ENCODE results near the gene PCK2.
A peak's percentile ranks its signal among the peaks of the same experiment; 100 is the strongest.

Gene PCK2

DNA sequence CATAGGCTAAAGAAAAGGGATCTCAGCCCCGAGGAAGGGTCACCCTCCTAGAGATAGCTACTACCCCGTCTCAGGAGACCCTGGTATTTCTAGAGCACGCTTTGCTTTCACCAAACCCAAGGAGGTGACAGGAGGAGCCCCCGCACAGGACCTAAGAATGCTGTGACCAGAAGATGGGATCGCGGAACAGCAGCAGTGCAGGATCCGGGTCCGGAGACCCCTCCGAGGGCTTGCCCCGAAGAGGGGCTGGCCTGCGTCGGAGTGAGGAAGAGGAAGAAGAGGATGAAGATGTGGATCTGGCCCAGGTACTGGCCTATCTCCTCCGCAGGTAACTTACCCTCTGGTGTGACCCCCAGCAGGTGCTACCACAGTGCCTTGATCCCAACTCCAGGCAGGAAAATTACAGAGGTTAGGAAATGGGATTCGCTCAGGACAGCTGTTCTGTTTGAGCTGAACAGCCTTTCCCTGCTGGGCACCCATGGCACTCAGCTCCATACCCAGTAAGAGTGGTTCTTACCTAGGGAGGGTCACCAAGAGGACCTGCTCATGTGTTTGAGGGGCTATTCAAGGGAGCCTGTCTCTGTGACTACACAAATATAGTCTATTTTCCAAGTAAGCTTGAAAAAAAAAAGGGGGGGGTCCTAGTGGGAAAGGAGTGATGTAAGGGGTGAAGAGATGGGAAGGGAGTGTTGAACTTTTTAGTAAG is 21.5 kb downstream of the PCK2 start:
- no peak for DNase-seq (ENCODE audit: low read depth, low spot score)

DNA sequence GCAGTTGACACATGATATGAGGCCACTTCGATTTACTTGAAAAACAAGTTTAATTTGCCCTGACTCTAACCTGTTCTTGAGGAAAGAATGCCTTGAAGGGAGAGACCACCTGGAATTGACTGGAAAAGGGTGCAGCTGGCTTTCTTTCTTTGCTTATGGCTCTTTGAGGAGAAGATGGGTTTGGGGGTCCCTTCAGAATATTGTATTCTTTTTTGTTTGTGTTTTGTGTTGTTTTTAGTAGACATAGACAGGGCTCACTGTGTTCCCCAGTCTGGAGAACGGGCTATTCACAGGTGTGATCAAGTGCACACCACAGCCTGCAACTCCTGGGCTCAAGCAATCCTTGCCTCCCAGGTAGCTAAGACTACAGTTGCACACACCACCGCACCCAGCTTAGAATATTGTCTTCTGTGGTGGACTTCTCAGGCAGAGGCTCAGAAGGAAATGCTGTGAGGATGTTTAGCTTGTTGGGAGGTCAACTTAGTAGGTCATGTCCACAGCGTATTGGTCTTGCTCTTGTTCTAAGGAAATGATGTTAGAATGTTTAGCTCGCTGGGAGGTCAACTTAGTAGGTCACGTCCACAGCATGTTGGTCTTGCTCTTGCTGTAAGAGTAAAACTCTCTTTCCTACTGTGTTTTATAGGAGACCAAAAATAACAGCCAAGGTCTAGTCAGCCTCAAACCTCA is 22.2 kb downstream of the PCK2 start:
- DNase-seq (ENCODE audit: low read depth, low spot score): no peak

DNA sequence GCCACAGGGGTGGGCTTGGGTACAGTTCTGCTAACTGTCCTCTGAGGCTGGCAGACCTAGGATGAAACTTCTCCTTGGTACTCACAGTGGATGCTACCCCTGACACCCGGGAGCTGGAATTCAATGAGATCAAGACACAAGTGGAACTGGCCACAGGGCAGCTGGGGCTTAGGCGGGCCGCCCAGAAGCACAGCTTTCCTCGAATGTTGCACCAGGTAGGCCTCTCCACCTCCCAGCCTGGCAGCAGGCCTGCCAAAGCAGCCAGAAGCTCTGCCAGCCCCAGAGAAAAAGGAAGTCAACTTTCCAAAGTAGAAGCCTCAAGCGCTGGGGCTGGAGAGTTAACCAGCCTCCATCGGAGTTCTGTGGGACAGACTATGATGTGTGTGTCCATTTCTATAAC is 23.1 kb downstream of the PCK2 start:
- DNase-seq (ENCODE audit: low read depth, low spot score): no peak

DNA sequence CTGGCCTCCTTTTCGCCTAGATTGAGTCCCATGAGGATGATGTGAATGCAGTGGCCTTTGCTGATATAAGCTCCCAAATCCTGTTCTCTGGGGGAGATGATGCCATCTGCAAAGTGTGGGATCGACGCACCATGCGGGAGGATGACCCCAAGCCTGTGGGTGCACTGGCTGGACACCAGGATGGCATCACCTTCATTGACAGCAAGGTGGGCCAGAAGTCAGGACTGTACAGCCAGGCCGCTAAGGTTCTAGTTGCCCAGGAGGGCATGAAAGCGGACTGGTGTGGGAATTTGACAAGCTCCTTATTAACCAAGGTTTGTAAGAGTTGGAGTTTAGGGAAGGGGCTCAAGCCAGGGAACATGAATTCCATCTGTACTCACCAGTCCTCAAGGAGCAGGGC is 25.6 kb downstream of the PCK2 start:
- no peak for DNase-seq (ENCODE audit: low read depth, low spot score)

DNA sequence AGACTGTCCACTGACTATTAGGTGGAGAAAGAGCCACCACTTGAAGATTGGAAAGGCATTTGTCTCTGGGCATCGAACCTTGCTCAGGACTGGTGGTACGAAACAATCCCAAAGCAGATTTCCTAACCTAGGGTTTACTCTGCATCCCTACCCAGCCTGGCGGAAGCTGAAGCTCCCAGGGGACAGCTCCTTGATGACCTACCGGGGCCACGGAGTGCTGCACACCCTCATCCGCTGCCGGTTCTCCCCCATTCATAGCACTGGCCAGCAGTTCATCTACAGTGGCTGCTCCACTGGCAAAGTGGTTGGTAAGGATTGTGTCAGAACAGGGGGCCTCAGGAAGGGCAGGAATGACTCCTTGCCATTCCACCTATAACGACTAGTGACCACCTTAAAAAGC is 27.1 kb downstream of the PCK2 start:
- DNase-seq (ENCODE audit: low read depth, low spot score): no peak

DNA sequence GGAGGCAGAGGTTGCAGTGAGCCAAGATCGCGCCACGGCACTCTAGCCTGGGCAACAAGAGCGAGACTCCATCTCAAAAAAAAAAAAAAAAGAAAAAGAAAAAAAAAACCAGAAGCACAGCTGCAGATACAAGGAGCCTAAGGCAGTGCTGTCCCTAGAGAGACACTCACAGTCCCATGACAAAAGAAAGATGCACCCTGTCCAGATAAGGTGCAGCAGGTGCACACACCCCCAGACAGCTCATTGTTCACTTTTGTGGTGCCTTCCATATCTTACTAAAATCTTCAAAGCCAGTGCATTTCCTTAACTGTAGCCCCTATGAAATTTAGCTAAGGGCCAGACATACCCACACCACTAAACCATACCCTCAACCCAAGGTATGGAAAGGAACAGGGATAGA is 28.3 kb downstream of the PCK2 start:
- no peak for DNase-seq (ENCODE audit: low read depth, low spot score)

DNA sequence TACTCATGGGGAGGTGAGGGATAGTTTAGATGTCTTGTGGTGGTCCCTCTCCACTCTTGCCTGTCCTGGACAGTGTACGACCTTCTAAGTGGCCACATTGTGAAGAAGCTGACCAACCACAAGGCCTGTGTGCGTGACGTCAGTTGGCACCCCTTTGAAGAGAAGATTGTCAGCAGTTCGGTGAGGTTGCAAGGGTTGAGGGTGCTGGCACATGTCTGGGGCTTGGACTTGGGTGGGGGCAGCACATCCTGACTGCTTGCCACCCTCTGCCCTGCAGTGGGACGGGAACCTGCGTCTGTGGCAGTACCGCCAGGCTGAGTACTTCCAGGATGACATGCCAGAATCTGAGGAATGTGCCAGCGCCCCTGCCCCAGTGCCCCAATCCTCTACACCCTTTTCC is 28.8 kb downstream of the PCK2 start:
- no peak for DNase-seq (ENCODE audit: low read depth, low spot score)

DNA sequence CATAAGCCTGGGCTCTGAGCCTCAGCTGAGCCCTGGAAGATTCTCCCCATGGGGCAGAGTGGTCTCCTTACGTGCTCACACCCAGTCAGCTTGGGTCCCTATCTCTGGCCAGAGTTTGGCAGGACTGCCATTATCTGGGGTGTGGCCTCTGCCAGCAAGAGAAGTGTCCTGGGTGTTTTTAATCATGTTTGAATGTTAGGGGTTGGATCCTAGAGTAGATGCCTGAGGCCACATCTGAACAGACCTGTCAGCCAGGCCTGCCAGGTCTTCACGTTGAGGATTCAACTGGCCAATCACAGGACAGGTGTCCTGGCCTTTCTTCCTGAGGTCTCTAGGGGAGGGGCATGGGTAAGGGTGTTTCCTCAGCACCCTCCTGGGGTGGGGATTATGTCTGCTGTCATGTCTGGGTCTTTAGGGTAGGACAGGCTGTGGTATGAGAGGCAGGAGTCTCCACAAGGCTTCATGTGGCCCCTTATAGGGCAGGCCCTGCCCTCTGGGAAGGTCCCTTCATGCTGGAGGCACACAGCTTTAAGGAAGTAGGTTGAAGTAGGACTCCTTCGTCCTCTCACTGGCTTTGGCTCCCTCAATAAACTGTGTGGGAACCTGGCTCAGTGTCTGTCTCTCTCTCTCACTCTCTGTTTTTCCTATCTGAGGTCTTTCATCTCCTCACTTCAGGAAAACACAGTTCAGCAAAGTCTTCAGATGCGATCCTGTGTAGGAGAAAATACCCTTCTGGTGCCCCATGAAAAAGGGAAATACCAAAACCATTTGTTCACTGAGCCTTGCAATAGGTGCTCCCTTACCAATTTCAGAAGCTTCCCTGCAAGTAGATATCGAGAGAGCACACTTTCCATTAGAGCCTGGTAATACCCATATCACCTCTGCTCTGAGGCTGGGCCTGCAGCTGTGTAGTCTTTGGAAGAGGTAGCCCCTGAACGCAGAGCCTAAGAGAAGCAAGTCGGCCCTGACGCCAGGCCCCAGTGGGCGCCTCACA is 29.6 kb downstream of the PCK2 start:
- DNase-seq (ENCODE audit: low read depth, low spot score): no peak

DNA sequence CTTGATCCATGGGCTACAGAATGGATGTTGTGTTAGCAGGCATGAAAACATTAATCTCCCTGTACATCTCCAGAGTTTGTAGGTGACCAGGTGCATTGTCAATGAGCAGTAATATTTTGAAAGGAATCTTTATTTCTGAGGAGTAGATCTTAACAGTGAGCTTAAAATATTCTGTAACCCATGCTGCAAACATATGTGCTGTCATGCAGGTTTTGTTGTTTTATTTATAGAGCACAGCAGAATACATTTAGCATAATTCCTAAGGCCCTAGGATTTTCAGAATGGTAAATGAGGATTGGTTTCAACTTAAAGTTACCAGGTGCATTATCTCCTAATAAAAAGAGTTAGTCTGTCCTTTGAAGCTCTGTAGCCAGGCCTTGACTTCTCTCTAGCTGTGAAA is 32.8 kb downstream of the PCK2 start:
- no peak for DNase-seq (ENCODE audit: low read depth, low spot score)

DNA sequence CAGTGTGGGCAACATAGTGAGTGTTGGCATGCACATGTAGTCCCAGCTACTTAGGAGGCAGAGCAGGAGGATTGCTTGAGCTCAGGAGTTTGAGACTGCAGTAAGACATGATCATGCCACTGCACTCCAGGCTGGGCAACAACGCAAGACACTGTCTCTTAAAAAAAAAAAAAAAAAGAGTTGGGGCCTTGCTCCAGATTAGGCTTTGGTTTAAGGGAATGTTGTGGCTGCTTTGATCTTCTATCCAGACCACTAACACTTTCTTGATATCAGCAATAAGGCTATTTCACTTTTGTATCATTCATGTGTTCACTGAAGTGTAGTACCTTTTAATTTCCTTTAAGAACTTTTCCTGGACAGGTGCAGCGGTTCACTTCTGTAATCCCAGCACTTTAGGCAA is 33.6 kb downstream of the PCK2 start:
- no peak for DNase-seq (ENCODE audit: low read depth, low spot score)

DNA sequence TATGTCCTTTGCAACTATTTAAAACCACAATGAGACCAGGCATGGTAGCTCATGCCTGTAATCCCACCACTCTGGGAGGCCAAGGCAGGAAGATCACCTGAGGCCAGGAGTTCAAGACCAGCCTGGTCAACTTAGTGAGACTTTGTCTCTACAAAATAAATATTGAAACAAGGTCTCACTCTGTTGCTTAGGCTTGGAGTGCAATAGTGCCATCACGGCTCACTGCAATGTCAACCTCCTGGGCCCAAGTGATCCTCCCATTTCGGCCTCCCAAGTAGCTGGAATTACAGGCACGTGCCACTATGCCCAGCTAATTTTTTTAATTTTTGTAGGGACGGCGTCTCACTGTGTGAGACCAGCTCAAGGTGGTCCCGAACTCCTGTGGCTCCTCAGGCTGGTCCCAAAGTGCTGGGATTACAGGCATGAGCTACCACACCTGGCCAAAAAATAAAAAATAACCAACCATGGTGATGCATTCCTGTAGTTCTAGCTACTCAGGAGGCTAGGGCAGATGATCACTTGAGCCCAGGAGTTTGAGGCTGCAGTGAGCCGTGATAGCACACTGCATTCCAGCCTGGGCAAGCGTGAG is 35.4 kb downstream of the PCK2 start:
- no peak for DNase-seq (ENCODE audit: low read depth, low spot score)

DNA sequence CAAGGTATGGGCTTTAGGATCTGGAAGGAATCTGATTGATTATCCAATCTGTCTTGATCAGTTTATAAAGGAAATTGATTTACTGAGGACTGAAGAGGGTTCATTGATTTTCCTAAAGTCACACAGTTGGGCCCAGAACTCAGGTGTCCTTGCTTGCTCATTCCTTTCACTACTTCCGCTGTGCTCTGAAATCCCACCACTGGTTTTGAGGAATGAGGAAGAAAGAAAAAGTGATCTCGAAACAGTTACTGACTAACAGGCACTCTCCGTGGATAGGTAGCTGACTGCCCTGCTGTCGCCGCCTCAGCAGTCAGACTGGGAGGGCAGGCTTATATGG is 36.2 kb downstream of the PCK2 start, which contains the start of gene FITM1:
Gene FITM1, plus strand, starts transcription at position 280 of the 337 bp plus-strand sequence. CDS start 905 bp downstream, outside the sequence.
- DNase-seq (ENCODE audit: low read depth, low spot score): no peak

DNA sequence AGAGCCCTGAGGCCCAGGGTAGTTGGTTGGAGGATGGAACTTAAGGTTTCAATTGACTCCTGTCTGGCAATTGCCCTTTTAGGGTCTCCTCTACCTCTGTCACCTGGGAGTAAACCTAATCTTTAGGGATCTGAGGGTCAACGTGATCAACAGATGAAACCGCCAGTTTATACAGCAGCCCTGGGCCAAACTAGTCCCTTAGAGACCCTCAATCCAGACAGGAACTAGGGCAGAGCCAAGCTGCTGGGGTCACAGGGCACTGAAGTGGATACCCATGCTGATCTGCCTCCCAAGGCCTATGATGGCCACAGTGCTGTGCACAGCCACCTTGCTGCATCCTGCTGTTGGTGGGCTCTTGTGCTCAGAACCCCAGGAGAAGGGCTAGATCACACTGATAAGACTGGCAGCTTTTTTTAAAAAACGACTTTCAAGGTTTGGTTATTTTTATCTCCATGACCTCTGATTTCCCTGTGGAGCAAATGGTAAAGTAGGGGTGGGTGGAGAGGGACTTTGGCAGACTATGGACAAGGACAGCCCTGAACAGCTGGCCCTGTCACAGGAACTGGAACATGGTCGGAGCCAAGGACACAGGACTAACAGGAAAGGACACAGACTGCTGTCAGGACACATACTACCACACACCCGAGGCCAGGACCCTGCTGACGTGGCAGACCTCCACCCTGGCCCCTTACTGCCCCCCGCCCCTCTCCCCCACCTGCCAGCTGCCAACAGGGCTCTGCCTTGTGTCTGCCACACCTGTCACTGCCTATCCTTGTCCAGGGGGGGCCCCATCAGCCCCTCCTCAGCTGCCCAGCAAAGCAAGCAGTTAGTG is 36.8 kb downstream of the PCK2 start:
- DNase-seq (ENCODE audit: low read depth, low spot score): no peak

DNA sequence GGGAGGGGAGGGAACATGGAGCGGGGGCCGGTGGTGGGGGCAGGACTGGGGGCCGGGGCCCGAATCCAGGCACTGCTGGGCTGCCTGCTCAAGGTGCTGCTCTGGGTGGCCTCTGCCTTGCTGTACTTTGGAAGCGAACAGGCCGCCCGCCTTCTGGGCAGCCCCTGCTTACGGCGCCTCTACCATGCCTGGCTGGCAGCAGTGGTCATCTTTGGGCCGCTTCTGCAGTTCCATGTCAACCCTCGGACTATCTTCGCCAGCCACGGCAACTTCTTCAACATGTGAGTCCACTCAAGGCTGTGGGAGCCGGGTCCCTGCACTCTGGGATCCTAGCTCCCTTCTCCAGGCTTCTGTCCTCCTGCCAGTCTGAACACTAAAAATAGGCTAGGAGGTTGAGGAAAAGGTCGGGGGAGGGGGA is 37.4 kb downstream of the PCK2 start:
- no peak for DNase-seq (ENCODE audit: low read depth, low spot score)

DNA sequence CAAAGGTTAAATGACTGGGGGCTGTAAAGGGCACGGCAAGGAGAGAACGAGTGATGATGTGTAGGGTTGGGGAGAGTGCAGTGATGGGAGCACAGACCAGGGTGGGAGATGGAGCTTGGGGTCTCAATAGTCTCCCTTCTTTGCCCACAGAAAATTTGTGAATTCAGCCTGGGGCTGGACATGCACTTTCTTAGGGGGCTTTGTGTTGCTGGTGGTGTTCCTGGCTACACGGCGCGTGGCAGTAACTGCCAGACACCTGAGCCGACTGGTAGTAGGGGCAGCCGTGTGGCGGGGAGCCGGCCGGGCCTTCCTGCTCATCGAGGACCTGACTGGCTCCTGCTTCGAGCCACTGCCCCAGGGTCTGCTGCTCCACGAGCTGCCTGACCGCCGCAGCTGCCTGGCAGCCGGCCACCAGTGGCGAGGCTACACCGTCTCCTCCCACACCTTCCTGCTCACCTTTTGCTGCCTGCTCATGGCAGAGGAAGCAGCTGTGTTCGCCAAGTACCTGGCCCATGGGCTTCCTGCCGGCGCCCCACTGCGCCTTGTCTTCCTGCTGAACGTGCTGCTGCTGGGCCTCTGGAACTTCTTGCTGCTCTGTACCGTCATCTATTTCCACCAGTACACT is 38.1 kb downstream of the PCK2 start:
- DNase-seq (ENCODE audit: low read depth, low spot score): no peak

DNA sequence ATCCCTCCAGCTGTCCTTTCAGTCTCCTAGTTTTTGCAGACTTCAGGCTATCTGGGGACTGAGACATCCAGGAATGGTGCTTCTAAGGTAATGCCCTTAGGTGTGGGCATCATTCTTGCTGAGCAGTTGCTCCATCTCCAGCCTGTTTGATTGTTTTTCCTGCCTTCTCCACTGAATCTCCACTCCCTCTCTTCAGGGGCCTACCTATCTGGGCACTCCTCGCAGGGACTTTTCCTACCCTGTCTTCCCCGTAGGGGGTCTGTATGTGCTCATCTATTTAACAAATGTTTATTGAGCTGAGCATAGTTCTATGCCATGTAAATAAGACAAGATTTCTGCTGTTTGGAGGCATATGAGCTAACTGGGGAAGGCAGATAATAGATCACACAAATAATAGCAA is 38.9 kb downstream of the PCK2 start:
- no peak for DNase-seq (ENCODE audit: low read depth, low spot score)

DNA sequence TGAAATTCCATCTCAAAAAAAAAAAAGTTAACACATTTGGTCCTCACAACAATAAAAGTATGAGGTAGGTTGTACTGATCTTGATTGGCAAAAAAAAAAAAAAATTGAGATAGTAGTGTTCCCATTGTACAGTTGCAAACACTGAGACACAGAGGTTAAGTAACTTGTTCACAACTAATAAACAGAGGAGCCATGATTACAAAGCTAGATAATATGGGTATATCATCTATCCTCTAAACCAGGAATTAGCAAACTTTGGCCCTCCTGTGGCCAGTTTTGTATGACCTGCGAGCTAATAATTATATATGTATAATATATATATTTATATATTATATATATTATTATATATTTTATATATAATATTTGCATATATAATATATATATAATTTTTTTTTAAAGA is 39.6 kb downstream of the PCK2 start:
- no peak for DNase-seq (ENCODE audit: low read depth, low spot score)

DNA sequence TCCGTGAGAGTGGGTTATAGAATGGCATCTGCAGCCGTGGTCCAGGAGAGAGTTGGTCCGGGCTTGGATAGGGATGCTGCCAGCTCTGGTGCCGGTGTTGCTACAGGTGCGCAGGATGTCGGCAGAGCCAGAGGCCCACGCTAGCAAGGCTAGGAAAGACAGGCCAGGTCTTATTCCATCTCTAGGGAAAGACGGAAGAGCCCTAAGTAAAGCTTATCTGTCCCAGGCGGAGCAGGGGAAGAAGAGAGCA is 41.4 kb downstream of the PCK2 start:
- no peak for DNase-seq (ENCODE audit: low read depth, low spot score)

DNA sequence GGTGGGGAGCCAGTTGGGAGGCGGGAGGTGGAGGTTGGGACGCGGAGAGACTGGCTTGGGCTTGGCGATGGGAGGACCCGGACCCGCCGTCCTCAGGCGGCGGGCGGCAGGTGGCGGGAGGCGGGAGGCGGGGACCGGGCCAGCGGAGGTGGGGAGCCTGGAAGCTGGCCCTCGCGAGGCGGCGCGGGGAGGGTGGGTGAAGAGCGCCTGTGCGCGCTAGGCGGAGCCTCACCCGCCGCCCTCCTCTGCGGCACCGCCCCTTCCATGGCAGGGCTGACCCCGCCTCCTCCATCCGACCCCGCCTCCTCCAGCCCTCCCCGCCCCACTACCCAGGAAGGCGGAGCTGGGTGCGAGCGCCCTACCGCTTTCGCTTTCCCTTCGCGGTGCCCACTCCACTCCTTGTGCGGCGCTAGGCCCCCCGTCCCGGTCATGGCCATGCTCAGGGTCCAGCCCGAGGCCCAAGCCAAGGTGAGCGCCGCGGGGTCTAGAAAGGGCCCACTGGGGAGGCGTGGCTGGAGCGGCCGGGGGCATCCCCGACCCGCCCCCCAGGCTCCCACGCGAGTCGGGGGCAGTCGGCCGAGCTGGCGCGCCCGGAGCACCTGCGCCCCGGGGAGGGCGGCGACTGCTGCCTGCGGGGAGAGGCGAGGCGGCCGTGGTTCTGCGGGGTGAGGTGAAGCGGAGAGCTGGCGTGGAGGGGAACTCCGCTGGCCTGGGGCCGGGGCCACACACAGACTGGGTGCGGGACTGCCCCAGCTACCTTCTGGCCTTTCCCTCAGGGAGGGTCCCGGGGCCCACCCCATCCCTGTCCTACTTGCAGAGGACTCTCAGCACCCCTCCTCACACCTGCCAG is 41.9 kb downstream of the PCK2 start, which contains the start of gene PSME1:
Gene PSME1, plus strand, starts transcription at position 361 of the 850 bp plus-strand sequence. Its CDS starts 69 bp downstream, at position 430.
- DNase-seq (ENCODE audit: low read depth, low spot score): peak; percentile 81
